ENCODE data around the gene COPRS.

DNA sequence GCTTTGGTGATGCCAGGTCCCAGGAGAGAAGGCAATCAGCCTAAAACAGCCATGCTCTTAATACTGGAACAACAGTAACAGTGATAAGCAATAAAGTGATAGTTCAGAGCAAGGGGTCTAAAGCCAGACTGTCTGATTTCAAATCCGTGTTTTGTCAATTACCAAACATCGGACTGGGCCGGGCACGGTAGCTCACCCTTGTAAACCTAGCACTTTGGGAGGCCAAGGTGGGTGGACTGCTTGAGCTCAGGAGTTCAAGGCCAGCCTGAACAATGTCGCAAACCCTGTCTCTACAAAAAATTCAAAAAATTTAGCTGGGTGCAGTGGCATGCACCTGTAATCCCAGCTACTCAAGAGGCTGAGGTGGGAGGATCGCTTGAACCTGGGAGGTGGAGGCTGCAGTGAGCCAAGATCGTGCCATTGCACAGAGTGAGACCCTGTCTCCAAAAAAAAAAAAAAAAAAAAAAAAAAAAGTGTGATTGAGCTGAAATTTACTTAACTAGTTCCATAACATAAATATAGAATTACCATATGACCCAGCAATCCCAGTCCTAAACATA lies 5.1 kb downstream of the COPRS start:
- TF ChIP-seq POLR2A (IDR thresholded peaks at IDR 0.05) (no peak), CTCF (IDR thresholded peaks at IDR 0.05) (no peak)
